K562 (cell line): ENCODE data around the gene ARHGEF4. TPM values are rescaled to one million over a fixed set of nuclear protein-coding genes. Genes with fewer than 3 reads are reported as not detected.

Experiments used
- ATAC-seq: fragments of 200-7000 bp; cut with Tn5 transposase; 3 replicates; pipeline ENCODE4 v1.9.1; 2020; ENCODE audit warnings: moderate library complexity
- BruUV-seq: library from RNA; stranded (reverse); fragments of 400-500 nt; replicated peaks from 2 replicates; lab custom pipeline; 2021; lab: Mats Ljungman, UMichigan
- CTCF ChIA-PET: fragments of 300-600 bp; formaldehyde crosslinking; extraction: SDS; loops from one replicate; lab custom pipeline; 2021; ENCODE audit warnings: low intra/inter-chr PET ratio; lab: Yijun Ruan, JAX
- POLR2A ChIA-PET: fragments of 300-600, 350-650 bp; sonication (Branson Sonifier 250); formaldehyde crosslinking; extraction: SDS; loops from one replicate; lab custom pipeline; 2021; ENCODE audit warnings: antibody characterized with exemption, inconsistent platforms; lab: Yijun Ruan, JAX
- DNase-seq, 4 experiments: peaks; one replicate each; pipeline versions ENCODE4 v3.0.0 to v3.0.0-alpha.2; 2011 to 2018; ENCODE audit warnings: low spot score in 3 of 4, mixed read lengths in 3 of 4; ENCODE audit errors: extremely low read depth in 1 of 4
- FAIRE-seq: peaks from 2 replicates; lab custom pipeline; 2011; peaks lifted over from hg19 to GRCh38; lab: Jason Lieb, UNC
- H2AFZ ChIP-seq: 2 replicates; pipeline ENCODE4 v1.6.0; 2011; ENCODE audit warnings: low read depth, low read length, control low read depth, inconsistent platforms
- H3K27ac ChIP-seq: fragments of 200-600 bp; 3 replicates; pipeline ENCODE4 v1.8.0; 2011; ENCODE audit warnings: low read depth, mild to moderate bottlenecking, control low read depth, inconsistent platforms, low read length, moderate library complexity, mixed read lengths; ENCODE audit errors: extremely low read depth
- H3K27me3 ChIP-seq, 2 experiments: fragments of 300-600 bp in 1 of 2; 2 replicates in 1 of 2; 3 replicates in 1 of 2; pipeline versions ENCODE4 v1.6.0 to v1.8.0; 2011; ENCODE audit warnings: inconsistent platforms in 2 of 2, low read length in 2 of 2, mild to moderate bottlenecking in 1 of 2, mixed read lengths in 1 of 2, moderate library complexity in 1 of 2; ENCODE audit not compliant: control insufficient read depth in 2 of 2, insufficient read depth in 2 of 2
- H3K36me3 ChIP-seq: fragments of 300-600 bp; 3 replicates; pipeline ENCODE4 v1.8.0; 2011; ENCODE audit warnings: mild to moderate bottlenecking, low read length, inconsistent platforms; ENCODE audit not compliant: control insufficient read depth, insufficient read depth
- H3K4me1 ChIP-seq, 2 experiments: fragments of 200-600 bp in 1 of 2; replicated peaks in 1 of 2; 2 replicates in 1 of 2; 3 replicates in 1 of 2; pipeline versions ENCODE4 v1.5.1 to v1.8.0; 2011; ENCODE audit warnings: inconsistent platforms in 2 of 2, low read length in 2 of 2, mild to moderate bottlenecking in 1 of 2, mixed read lengths in 1 of 2, moderate library complexity in 1 of 2; ENCODE audit not compliant: control insufficient read depth in 2 of 2, insufficient read depth in 2 of 2
- H3K4me2 ChIP-seq: 2 replicates; pipeline ENCODE4 v1.6.1; 2011; ENCODE audit warnings: low read length, control low read depth, inconsistent platforms, mixed read lengths; ENCODE audit not compliant: insufficient read depth
- H3K4me3 ChIP-seq: fragments of 200-600 bp; sonication (generic), shearing (Covaris generic); 2 replicates; pipeline ENCODE4 v1.5.1; 2016; ENCODE audit warnings: control low read depth, inconsistent platforms
- H3K79me2 ChIP-seq: fragments of 200-600 bp; 3 replicates; pipeline ENCODE4 v1.8.0; 2011; ENCODE audit warnings: low read length, inconsistent platforms; ENCODE audit not compliant: control insufficient read depth, insufficient read depth
- H3K9ac ChIP-seq, 2 experiments: 2 replicates each; pipeline versions ENCODE4 v1.6.0 to v1.6.1; 2011; ENCODE audit warnings: low read depth in 2 of 2, low read length in 2 of 2, control low read depth in 1 of 2, inconsistent platforms in 1 of 2, mild to moderate bottlenecking in 1 of 2, mixed read lengths in 1 of 2; ENCODE audit not compliant: insufficient read depth in 1 of 2
- H3K9me1 ChIP-seq: one replicate; pipeline ENCODE4 v1.6.0; 2011; ENCODE audit warnings: inconsistent platforms, mild to moderate bottlenecking, low read length, moderate library complexity; ENCODE audit not compliant: control insufficient read depth, insufficient read depth
- H3K9me3 ChIP-seq: replicated peaks from 2 replicates; pipeline ENCODE4 v1.5.1; 2011; ENCODE audit warnings: low read depth, low read length, inconsistent platforms; ENCODE audit not compliant: control insufficient read depth, insufficient read depth
- H4K20me1 ChIP-seq: replicated peaks from 2 replicates; pipeline ENCODE4 v1.6.1; 2011; ENCODE audit warnings: low read length, inconsistent platforms, mixed read lengths; ENCODE audit not compliant: control insufficient read depth, insufficient read depth
- CREB3L1 ChIP-seq: fragments of 450-650 bp; IDR thresholded peaks from 2 replicates; pipeline ENCODE4 v1.6.1; 2014; ENCODE audit warnings: low read depth, mild to moderate bottlenecking, moderate library complexity, borderline replicate concordance
- EWSR1 ChIP-seq: fragments of 450-650 bp; IDR thresholded peaks from 2 replicates; pipeline ENCODE4 v1.6.1; 2018; ENCODE audit warnings: borderline replicate concordance, mild to moderate bottlenecking, low read depth, moderate library complexity; ENCODE audit not compliant: partially characterized antibody
- HMG20A ChIP-seq: fragments of 450-650 bp; formaldehyde crosslinking; conservative IDR thresholded peaks from 2 replicates; pipeline ENCODE4 v1.4.0; 2020; ENCODE audit warnings: mild to moderate bottlenecking, mixed read lengths
- PURB ChIP-seq: sonication (generic); formaldehyde crosslinking; IDR thresholded peaks from 2 replicates; pipeline ENCODE4 v1.9.0; 2021; ENCODE audit warnings: low read depth, mild to moderate bottlenecking, missing genetic modification reagents
- RBBP5 ChIP-seq: fragments of 200-600 bp; sonication (generic); IDR thresholded peaks from 2 replicates; pipeline ENCODE4 v1.6.1; 2012; ENCODE audit warnings: borderline replicate concordance, mild to moderate bottlenecking, low read length, control low read depth, inconsistent platforms; ENCODE audit not compliant: insufficient read depth, poor library complexity, severe bottlenecking
- SNAPC5 ChIP-seq: fragments of 250-450 bp; sonication (Bioruptor Pico); IDR thresholded peaks from 2 replicates; pipeline ENCODE4 v1.8.0; 2021; ENCODE audit warnings: moderate library complexity, mild to moderate bottlenecking, inconsistent platforms
- SREBF1 ChIP-seq: fragments of 150-350 bp; IDR thresholded peaks from 2 replicates; pipeline ENCODE4 v1.6.1; 2014; ENCODE audit warnings: antibody characterized with exemption, low read depth, low read length, borderline replicate concordance
- XRCC4 ChIP-seq: IDR thresholded peaks from one replicate; pipeline ENCODE4 v1.6.1; 2011; ENCODE audit not compliant: insufficient read depth, insufficient read length; ENCODE audit errors: extremely low read depth
- ZNF12 ChIP-seq: sonication (generic); formaldehyde crosslinking; IDR thresholded peaks from 2 replicates; pipeline ENCODE4 v1.4.0; 2020; ENCODE audit warnings: mild to moderate bottlenecking, missing genetic modification reagents
- ZNF316 ChIP-seq: fragments of 450-650 bp; IDR thresholded peaks from 2 replicates; pipeline ENCODE4 v1.6.1; 2016
- WGBS: fragments of 100-300 bp; shearing (Covaris generic); methylation state at CpG from one replicate; pipeline ENCODE4 v1.1.6; 2016; ENCODE audit warnings: low coverage, mixed read lengths; ENCODE audit not compliant: insufficient coverage; ENCODE audit errors: missing lambda C conversion rate; 5-methylcytosine and 5-hydroxymethylcytosine counted together
- in situ Hi-C: fragments of 300-500 bp; cut with MboI; formaldehyde crosslinking; loops from 4 replicates; pipeline ENCODE4 v1.15.0; 2018; ENCODE audit warnings: inconsistent platforms, mixed read lengths
- intact Hi-C: fragments of 100-400 bp; cut with micrococcal nuclease; formaldehyde crosslinking; loops from 2 replicates; pipeline ENCODE4 v1.14.2; 2022
- polyA plus RNA-seq, 8 experiments: library from polyadenylated mRNA; depleted of rRNA in 4 of 8; stranded (reverse) in 5 of 8; unstranded in 3 of 8; fragments of >200 nt; fragmentation: Nextera tagmentation in 2 of 8; fragmentation: Illumina TruSeq in 1 of 8; extraction: Ambion mirVana in 2 of 8; extraction: Trizol in 1 of 8; gene quantifications; 2 replicates each; pipeline versions ENCODE4 v1.2.1 to v1.2.3, GENCODE V29; 2011 to 2014; ENCODE audit warnings: inconsistent platforms in 1 of 8, missing spikeins in 1 of 8
- total RNA-seq, 7 experiments: library from RNA; depleted of rRNA in 6 of 7; stranded (reverse); fragments of >200 nt in 6 of 7; fragmentation: Illumina TruSeq in 2 of 7; extraction: Trizol in 2 of 7; gene quantifications; 2 replicates each; pipeline versions ENCODE4 v1.2.1 to v1.2.3, GENCODE V29; 2011 to 2021; ENCODE audit warnings: low replicate concordance in 1 of 7
- TF ChIP-seq, protein P1 (sequence below), 2 experiments: fragments of 250-450 bp in 1 of 2; fragments of 450-650 bp in 1 of 2; sonication (Bioruptor Pico) in 1 of 2; IDR thresholded peaks; 2 replicates each; pipeline versions ENCODE4 v1.6.1 to v1.8.0; 2016 to 2021; ENCODE audit warnings: mild to moderate bottlenecking in 2 of 2, moderate library complexity in 2 of 2, missing compliant biosample characterization in 1 of 2, missing genetic modification characterization in 1 of 2
- TF ChIP-seq, protein P2 (sequence below): fragments of 250-450 bp; sonication (Bioruptor Pico); IDR thresholded peaks from 2 replicates; pipeline ENCODE4 v1.5.0; 2020; ENCODE audit warnings: mild to moderate bottlenecking, borderline replicate concordance
- TF ChIP-seq, protein P3 (sequence below): fragments of 450-650 bp; IDR thresholded peaks from 2 replicates; pipeline ENCODE4 v1.6.1; 2018; ENCODE audit not compliant: partially characterized antibody

Gene ARHGEF4
- total and polyA plus RNA-seq, 9 of the 15 experiments (the other 6 are each of a cell fraction or from before 2014, with no cell fraction given) = not detected

DNA sequence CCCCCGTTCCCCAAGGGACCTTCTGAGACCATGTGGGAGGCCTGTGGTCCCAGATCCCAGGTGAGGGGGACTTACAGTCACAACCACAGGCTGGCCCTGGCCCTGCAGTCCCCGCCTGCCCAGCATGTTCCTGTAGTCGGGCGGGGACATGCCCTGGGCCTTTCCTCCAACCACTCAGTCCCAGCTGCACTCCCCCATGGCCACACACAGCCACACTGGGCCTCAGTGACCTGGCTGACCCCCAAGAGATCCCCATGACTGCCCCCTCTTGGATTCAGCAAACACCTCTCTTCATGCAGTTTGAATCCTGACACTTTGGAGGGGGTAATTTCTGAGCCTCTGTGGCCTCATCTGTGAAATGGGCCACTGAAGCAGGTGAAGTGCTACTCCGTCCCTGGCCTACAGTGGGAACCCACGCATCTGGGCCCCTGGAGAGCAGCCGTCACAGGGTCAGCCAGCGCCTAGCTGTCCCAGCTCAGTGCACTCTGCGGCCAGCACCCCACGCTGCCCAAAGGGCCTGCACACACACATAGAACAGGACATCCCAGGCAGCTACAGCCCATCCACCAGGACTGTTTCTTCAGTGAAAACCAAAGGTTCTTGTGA is 12.7 kb upstream of the ARHGEF4 start:
- H3K36me3 ChIP-seq = no peaks in the 10 kb centered on the region
- in situ Hi-C loops (no loop called here), intact Hi-C loops (no loop called here)
- H3K27me3 ChIP-seq = peaks cover 17 to 80% of the 10 kb centered on the region in 2 experiments; a peak in 4 of 5 replicates
- H3K79me2 ChIP-seq = no peaks in the 10 kb centered on the region
- H4K20me1 ChIP-seq = no peaks in the 10 kb centered on the region; the same call in 1 of the 2 replicates
- H3K4me3 ChIP-seq = no peak overlapping the region
- no peaks in the 10 kb centered on the region for H3K4me1 ChIP-seq
- no peaks in the 10 kb centered on the region for H3K9me3 ChIP-seq
- no peak overlapping the region for H3K27ac ChIP-seq
- BruUV-seq = no TSS peak
- H3K4me2 ChIP-seq = no peak overlapping the region
- CTCF ChIA-PET = no interaction called here
- under 1% methylated on average over 10 of the region's 10 CpGs for WGBS
- DNase-seq (no peak), FAIRE-seq (no peak), ATAC-seq (no peak)
- H3K9me1 ChIP-seq = peaks cover 2% of the 10 kb centered on the region
- POLR2A ChIA-PET = interaction anchor here (0.5 kb wide), 1 partner anchor 77 kb away, joined by 3 read pairs; no protein-coding TSS in a partner anchor
- H3K9ac ChIP-seq = no peak overlapping the region
- H2AFZ ChIP-seq = no peak overlapping the region
- TF ChIP-seq SREBF1 = no peak
- no peak for TF ChIP-seq ZNF12
- TF ChIP-seq SNAPC5 = no peak
- TF ChIP-seq EWSR1 = no peak
- TF ChIP-seq, protein P1, sequence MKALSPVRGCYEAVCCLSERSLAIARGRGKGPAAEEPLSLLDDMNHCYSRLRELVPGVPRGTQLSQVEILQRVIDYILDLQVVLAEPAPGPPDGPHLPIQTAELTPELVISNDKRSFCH (CRISPR knock-in tag; IDR thresholded peaks at IDR 0.05) = no peak
- TF ChIP-seq, protein P1 (tag; IDR thresholded peaks at IDR 0.05) = no peak
- no peak for TF ChIP-seq PURB (CRISPR knock-in tag)
- no peak for TF ChIP-seq XRCC4
- no peak for TF ChIP-seq ZNF316
- no peak for TF ChIP-seq CREB3L1
- TF ChIP-seq, protein P2, sequence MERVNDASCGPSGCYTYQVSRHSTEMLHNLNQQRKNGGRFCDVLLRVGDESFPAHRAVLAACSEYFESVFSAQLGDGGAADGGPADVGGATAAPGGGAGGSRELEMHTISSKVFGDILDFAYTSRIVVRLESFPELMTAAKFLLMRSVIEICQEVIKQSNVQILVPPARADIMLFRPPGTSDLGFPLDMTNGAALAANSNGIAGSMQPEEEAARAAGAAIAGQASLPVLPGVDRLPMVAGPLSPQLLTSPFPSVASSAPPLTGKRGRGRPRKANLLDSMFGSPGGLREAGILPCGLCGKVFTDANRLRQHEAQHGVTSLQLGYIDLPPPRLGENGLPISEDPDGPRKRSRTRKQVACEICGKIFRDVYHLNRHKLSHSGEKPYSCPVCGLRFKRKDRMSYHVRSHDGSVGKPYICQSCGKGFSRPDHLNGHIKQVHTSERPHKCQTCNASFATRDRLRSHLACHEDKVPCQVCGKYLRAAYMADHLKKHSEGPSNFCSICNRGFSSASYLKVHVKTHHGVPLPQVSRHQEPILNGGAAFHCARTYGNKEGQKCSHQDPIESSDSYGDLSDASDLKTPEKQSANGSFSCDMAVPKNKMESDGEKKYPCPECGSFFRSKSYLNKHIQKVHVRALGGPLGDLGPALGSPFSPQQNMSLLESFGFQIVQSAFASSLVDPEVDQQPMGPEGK (CRISPR knock-in tag) = no peak
- no peak for TF ChIP-seq RBBP5
- TF ChIP-seq HMG20A (CRISPR knock-in tag) = no peak
- TF ChIP-seq, protein P3, sequence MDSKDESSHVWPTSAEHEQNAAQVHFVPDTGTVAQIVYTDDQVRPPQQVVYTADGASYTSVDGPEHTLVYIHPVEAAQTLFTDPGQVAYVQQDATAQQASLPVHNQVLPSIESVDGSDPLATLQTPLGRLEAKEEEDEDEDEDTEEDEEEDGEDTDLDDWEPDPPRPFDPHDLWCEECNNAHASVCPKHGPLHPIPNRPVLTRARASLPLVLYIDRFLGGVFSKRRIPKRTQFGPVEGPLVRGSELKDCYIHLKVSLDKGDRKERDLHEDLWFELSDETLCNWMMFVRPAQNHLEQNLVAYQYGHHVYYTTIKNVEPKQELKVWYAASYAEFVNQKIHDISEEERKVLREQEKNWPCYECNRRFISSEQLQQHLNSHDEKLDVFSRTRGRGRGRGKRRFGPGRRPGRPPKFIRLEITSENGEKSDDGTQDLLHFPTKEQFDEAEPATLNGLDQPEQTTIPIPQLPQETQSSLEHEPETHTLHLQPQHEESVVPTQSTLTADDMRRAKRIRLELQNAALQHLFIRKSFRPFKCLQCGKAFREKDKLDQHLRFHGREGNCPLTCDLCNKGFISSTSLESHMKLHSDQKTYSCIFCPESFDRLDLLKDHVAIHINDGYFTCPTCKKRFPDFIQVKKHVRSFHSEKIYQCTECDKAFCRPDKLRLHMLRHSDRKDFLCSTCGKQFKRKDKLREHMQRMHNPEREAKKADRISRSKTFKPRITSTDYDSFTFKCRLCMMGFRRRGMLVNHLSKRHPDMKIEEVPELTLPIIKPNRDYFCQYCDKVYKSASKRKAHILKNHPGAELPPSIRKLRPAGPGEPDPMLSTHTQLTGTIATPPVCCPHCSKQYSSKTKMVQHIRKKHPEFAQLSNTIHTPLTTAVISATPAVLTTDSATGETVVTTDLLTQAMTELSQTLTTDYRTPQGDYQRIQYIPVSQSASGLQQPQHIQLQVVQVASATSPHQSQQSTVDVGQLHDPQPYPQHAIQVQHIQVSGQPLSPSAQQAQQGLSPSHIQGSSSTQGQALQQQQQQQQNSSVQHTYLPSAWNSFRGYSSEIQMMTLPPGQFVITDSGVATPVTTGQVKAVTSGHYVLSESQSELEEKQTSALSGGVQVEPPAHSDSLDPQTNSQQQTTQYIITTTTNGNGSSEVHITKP = no peak
